Uterus (tissue), 2 donors: ENCODE measurements around the gene PBXIP1.

Experiments used
- POLR2A ChIP-seq, 2 donors: fragments of 450-650 bp; IDR thresholded peaks; one replicate each; pipeline ENCODE4 v1.6.1; 2016; ENCODE audit warnings: antibody characterized with exemption in 2 of 2, mild to moderate bottlenecking in 1 of 2, moderate library complexity in 1 of 2
- TF ChIP-seq, protein P1 (sequence below), 4 experiments: fragments of 200-600 bp in 2 of 4; fragments of 450-650 bp in 2 of 4; sonication (generic) in 2 of 4; IDR thresholded peaks; one replicate each; pipeline ENCODE4 v1.5.1; 2016 to 2019; ENCODE audit warnings: antibody characterized with exemption in 4 of 4, mild to moderate bottlenecking in 2 of 4, moderate library complexity in 1 of 4

DNA sequence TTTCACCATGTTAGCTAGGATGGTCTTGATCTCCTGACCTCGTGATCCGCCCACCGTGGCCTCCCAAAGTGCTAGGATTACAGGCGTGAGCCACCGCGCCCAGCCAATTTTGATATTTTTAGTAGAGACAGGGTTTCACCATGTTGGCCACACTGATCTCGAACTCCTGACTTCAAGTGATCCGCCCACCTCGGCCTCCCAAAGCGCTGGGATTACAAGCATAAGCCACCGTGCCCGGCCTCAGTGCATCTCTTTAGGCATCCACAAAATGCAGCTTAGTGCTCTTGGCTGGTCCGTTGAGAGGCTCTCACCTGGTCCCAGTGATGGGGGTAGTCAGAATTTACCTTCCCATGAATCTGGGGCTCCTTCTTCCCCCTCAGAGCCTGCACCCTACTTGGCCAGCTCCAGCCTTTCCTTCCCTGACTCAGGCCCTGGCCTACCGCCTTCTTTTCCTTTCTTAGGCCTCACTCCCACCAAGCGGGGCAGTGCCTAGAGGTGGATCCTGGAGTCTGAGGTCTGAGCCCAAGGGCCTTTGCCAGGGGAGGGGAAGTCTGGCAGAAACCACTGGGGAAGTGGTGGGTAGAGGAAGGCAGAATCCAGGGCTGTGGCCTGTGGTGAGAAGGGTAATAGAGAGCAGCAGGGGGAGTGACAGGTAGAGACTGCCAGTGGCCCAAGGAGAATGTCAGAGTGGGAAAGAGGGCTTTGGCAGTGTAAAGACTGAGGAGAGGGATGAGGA lies 41.2 kb upstream of the PBXIP1 start:
- TF ChIP-seq, protein P1, sequence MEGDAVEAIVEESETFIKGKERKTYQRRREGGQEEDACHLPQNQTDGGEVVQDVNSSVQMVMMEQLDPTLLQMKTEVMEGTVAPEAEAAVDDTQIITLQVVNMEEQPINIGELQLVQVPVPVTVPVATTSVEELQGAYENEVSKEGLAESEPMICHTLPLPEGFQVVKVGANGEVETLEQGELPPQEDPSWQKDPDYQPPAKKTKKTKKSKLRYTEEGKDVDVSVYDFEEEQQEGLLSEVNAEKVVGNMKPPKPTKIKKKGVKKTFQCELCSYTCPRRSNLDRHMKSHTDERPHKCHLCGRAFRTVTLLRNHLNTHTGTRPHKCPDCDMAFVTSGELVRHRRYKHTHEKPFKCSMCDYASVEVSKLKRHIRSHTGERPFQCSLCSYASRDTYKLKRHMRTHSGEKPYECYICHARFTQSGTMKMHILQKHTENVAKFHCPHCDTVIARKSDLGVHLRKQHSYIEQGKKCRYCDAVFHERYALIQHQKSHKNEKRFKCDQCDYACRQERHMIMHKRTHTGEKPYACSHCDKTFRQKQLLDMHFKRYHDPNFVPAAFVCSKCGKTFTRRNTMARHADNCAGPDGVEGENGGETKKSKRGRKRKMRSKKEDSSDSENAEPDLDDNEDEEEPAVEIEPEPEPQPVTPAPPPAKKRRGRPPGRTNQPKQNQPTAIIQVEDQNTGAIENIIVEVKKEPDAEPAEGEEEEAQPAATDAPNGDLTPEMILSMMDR (IDR thresholded peaks at IDR 0.05): no peak
- no peak for TF ChIP-seq POLR2A (IDR thresholded peaks at IDR 0.05)
